HUES64 (cell line): Measurements from ENCODE around the gene RELCH.
"Not testable (repeated sequence)": the region's sequence is repeated elsewhere in the genome, so short reads cannot be mapped to it uniquely, and the experiment has no call there.

Experiments used
- H3K27ac ChIP-seq: 2 replicates; pipeline ENCODE4 v1.7.0; 2013; ENCODE audit warnings: low read depth, low read length, inconsistent platforms
- H3K27me3 ChIP-seq: 2 replicates; pipeline ENCODE4 v1.6.1; 2013; ENCODE audit warnings: mild to moderate bottlenecking, low read length; ENCODE audit not compliant: insufficient read depth
- H3K36me3 ChIP-seq: 2 replicates; pipeline ENCODE4 v1.6.1; 2013; ENCODE audit warnings: mild to moderate bottlenecking, low read length; ENCODE audit not compliant: insufficient read depth
- H3K4me1 ChIP-seq: 2 replicates; pipeline ENCODE4 v1.6.1; 2013; ENCODE audit warnings: mild to moderate bottlenecking, low read length, moderate library complexity; ENCODE audit not compliant: insufficient read depth
- H3K4me3 ChIP-seq: 2 replicates; pipeline ENCODE4 v1.5.1; 2013; ENCODE audit warnings: mild to moderate bottlenecking, low read length, moderate library complexity
- H3K9ac ChIP-seq: 2 replicates; pipeline ENCODE4 v1.6.1; 2013; ENCODE audit warnings: mild to moderate bottlenecking, low read depth, low read length
- H3K9me3 ChIP-seq: 2 replicates; pipeline ENCODE4 v1.6.1; 2013; ENCODE audit warnings: low read depth, low read length; ENCODE audit not compliant: insufficient read depth
- WGBS: fragments of 150-250, 120-280 bp; methylation state at CpG from one replicate; pipeline ENCODE4 v1.1.7; 2013; ENCODE audit warnings: missing lambda C conversion rate; 5-methylcytosine and 5-hydroxymethylcytosine counted together

RELCH gene

GRCh38 chr18:62166524-62166923, 20.5 kb upstream of the RELCH start:
- not testable (repeated sequence) for H3K36me3 ChIP-seq, H3K4me1 ChIP-seq, H3K27ac ChIP-seq, H3K9ac ChIP-seq, H3K4me3 ChIP-seq, H3K27me3 ChIP-seq, H3K9me3 ChIP-seq
- WGBS, result 91% methylated on average over 1 of the region's 1 CpG

DNA sequence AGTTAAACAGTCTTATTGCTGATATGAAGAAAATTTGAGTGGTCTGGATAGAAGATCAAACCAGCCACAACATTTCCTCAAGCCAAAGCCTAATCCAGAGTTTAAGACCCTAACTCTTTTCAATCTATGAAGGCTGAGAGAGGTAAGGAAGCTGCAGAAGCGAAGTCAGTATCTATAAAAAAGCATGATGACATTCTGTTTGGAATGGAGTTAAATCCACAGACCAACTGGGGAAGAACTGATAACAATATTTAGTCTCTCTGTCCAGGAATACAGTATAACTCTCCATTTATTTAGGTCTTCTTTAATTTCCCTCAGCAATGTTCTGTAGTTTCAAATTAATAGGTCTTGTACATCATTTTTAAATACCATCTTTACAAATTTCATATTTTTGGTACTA, 16.2 kb upstream of the RELCH start:
- Histone ChIP-seq H3K4me1 (no peaks in the 10 kb centered on the region), H3K27ac (no peak overlapping the region), H3K9me3 (no peaks in the 10 kb centered on the region), H3K27me3 (no peaks in the 10 kb centered on the region), H3K9ac (no peak overlapping the region), H3K4me3 (no peak overlapping the region), H3K36me3 (no peaks in the 10 kb centered on the region)
- 88% methylated on average over 1 of the region's 1 CpG for WGBS

DNA sequence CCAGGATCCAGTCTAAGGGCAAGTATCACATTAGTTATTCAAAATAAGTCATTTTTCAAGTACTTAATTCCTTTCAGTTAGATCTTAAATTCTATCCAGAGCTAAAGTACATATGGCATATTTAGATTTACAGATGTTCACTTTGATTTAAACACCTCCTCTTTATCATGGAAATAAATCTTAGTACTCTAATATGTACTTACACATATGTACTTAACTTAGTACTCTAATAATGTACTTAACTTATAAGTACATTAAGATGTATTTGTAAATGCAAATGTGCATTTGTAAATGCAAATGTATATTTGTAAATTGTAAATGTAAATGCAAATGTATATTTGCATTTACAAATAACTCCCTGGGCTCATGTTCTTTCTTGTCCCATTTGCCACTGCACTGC, 14.8 kb upstream of the RELCH start:
- H3K9me3 ChIP-seq, result no peaks in the 10 kb centered on the region

DNA sequence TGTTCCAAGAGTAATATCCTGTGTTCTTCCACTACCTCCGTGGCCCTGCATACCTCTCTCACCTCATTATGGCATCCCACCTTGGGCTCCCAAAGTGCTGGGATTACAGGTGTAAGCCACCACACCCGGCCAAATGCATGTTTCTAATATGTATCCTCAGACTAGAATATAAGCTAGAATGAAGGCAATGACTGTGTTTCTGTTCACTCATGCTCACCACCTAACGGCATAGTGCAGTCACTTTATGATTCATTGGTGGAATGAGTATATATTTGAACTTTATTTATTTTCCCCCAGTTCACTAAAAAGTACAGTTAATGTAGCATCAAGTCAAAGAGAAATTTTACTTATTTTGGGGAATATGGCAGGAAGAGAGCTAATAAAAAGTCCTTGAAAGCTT, 11.5 kb upstream of the RELCH start:
- no peaks in the 10 kb centered on the region for H3K9me3 ChIP-seq
- H3K36me3 ChIP-seq, result no peaks in the 10 kb centered on the region
- 90% methylated on average over 2 of the region's 3 CpGs for WGBS
- no peaks in the 10 kb centered on the region for H3K27me3 ChIP-seq
- H3K4me3 ChIP-seq, result no peak overlapping the region
- no peak overlapping the region for H3K9ac ChIP-seq
- no peaks in the 10 kb centered on the region for H3K4me1 ChIP-seq
- no peak overlapping the region for H3K27ac ChIP-seq

More for the DNA sequence above, 14.8 kb upstream of the RELCH start:
- Histone ChIP-seq H3K27ac (no peak overlapping the region), H3K27me3 (no peaks in the 10 kb centered on the region), H3K36me3 (no peaks in the 10 kb centered on the region), H3K9ac (no peak overlapping the region), H3K4me1 (no peaks in the 10 kb centered on the region), H3K4me3 (no peak overlapping the region)

DNA sequence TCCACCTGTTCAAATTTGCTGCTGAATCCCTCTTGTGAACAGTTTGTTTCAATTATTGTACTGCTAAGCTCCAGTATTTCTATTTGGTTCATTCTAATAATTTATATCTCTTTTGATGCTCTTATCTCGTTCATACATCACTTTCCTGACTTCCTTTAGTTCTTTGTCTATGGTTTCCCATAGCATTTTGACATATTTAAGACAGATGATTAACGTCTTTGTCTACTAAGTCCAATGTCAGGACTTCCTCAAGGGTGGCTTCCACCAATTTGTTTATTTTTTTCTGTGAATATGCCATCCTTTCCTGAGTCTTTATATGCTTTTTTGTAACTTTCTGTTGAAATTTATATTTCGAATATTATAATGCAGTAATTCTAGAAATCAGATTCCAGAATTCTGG, 9.8 kb upstream of the RELCH start:
- no peak overlapping the region for H3K27ac ChIP-seq
- H3K9ac ChIP-seq, result no peak overlapping the region
- WGBS, result 93% methylated on average over 2 of the region's 3 CpGs
- H3K36me3 ChIP-seq, result no peaks in the 10 kb centered on the region
- no peaks in the 10 kb centered on the region for H3K9me3 ChIP-seq
- H3K4me1 ChIP-seq, result no peaks in the 10 kb centered on the region
- H3K4me3 ChIP-seq, result no peak overlapping the region
- H3K27me3 ChIP-seq, result no peaks in the 10 kb centered on the region

DNA sequence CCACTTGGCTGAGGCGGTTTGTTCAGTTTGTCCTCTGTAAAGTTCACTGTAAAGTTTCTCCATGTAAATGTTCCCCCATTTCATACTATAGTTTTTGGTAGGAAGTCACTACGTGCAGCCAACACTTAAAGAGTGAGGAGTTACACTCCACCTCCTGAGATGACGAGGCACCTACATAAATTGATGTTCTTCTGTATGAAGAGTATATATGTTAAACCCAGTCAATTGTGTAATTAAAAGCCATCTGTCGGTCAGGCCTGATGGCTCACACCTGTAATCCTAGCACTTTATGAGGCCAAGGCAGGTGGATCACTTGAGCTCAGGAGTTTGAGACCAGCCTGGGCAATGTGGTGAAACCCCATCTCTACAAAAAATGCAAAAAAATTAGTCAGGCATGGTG, 7.8 kb upstream of the RELCH start:
- Histone ChIP-seq H3K4me3 (no peak overlapping the region), H3K4me1 (no peaks in the 10 kb centered on the region), H3K36me3 (no peaks in the 10 kb centered on the region), H3K9ac (no peak overlapping the region), H3K27ac (no peak overlapping the region), H3K27me3 (no peaks in the 10 kb centered on the region), H3K9me3 (no peaks in the 10 kb centered on the region)
- 94% methylated on average over 4 of the region's 4 CpGs for WGBS

DNA sequence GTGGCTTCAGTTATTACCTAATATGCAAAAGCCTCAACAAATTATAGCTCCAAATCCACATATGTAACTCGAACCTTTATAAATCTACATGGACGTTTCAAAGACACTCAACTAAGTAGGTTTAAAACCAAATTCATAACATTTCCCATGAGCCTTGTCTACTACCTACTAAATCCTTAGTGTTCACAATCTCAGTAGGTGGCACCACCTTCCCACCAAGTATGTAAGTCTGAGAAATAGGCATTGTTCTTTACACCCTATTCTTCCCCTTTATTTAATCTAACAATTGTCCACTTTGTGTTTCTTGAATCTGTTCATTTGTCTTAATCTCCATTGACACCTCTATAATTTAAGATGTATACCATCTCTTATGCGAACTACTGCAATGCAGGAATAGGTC, 4.8 kb upstream of the RELCH start:
- 92% methylated on average over 3 of the region's 3 CpGs for WGBS
- Histone ChIP-seq H3K27me3 (no peaks in the 10 kb centered on the region), H3K36me3 (no peaks in the 10 kb centered on the region), H3K9ac (no peak overlapping the region), H3K4me1 (no peaks in the 10 kb centered on the region; the same call in 1 of the 2 replicates), H3K4me3 (no peak overlapping the region), H3K9me3 (no peaks in the 10 kb centered on the region), H3K27ac (no peak overlapping the region)

DNA sequence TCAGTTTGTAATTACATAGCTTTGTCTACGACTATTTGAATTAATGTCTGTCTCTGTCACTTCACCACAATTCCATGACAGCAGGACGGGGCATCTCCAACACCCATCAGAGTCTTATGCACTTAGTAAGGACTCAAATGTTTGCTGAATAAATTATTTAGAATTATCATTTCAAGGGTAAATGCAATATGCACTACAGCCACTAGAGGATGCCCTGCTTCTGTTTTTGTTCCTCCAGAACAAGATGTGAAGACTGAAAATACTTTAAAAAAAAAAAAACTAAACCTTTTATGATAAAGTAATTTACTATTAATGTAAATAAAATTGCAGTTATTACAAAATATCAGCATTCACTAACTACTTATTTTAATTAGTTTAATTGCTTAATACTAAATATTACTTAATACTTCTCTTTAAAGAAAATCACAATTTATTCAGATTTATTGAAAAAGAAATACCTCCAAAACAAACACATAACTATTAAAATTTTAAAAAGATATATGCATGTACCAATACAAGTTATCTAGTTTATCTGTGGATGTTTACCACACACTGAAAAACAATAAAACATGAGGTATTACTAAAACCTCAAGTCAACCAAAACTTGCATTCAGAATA, 3.4 kb upstream of the RELCH start:
- Histone ChIP-seq H3K4me1 (peaks cover 3% of the 10 kb centered on the region; the same call in 1 of the 2 replicates), H3K9ac (no peak overlapping the region), H3K36me3 (no peaks in the 10 kb centered on the region), H3K27ac (no peak overlapping the region), H3K27me3 (no peaks in the 10 kb centered on the region), H3K9me3 (no peaks in the 10 kb centered on the region), H3K4me3 (no peak overlapping the region)
- WGBS, result 38% methylated on average over 1 of the region's 2 CpGs

GRCh38 chr18:62186499-62186773, 619 bp upstream of the RELCH start:
- WGBS, result under 1% methylated on average over 12 of the region's 12 CpGs
- Histone ChIP-seq H3K27me3 (no peaks in the 10 kb centered on the region), H3K9me3 (no peaks in the 10 kb centered on the region), H3K9ac (peak overlapping the region; percentile 82), H3K4me1 (peaks cover 10% of the 10 kb centered on the region; the same call in 1 of the 2 replicates), H3K27ac (peak overlapping the region; percentile 87), H3K4me3 (peak overlapping the region; percentile 98), H3K36me3 (no peaks in the 10 kb centered on the region)

- peak overlapping the region; percentile 88 for H3K27ac ChIP-seq
- peaks cover 10% of the 10 kb centered on the region; the same call in 1 of the 2 replicates for H3K4me1 ChIP-seq
- under 1% methylated on average over 54 of the region's 54 CpGs for WGBS
Observed at GRCh38 chr18:62187543-62188510, 772 bp downstream of the RELCH start.

DNA sequence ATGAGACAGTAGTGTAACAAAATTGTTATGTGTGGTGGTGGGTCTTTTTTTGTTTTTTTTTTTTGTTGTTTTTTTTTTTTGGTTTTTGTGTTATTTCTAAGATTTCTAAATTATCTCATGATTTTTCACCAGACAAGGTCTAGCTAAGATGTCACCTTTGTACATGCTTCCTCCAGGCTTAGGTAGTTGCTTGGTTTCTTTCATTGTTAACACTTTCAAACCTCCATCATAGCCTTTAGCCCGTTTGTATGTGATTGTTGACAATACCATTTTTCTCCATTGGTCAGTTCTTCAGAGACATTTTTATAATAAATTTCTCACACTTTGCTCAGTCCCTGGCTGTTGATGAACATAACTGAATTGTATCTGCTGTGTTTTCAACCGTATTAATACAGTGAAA, 2.2 kb downstream of the RELCH start:
- Histone ChIP-seq H3K9ac (no peak overlapping the region), H3K9me3 (no peaks in the 10 kb centered on the region), H3K4me3 (peak overlapping the region; percentile 98), H3K27ac (no peak overlapping the region), H3K27me3 (no peaks in the 10 kb centered on the region), H3K36me3 (no peaks in the 10 kb centered on the region), H3K4me1 (peaks cover 10% of the 10 kb centered on the region; the same call in 1 of the 2 replicates)
- WGBS, result 57% methylated on average over 1 of the region's 2 CpGs

More at GRCh38 chr18:62187543-62188510, 772 bp downstream of the RELCH start:
- no peaks in the 10 kb centered on the region for H3K27me3 ChIP-seq
- peak overlapping the region; percentile 98 for H3K4me3 ChIP-seq
- H3K36me3 ChIP-seq, result no peaks in the 10 kb centered on the region
- H3K9ac ChIP-seq, result peak overlapping the region; percentile 95
- no peaks in the 10 kb centered on the region for H3K9me3 ChIP-seq
